GM12878 (cell line): Measurements from ENCODE around the gene TMEM217. TPM values are rescaled to one million over a fixed set of nuclear protein-coding genes. Genes with fewer than 3 reads are reported as not detected.
A peak's percentile ranks its signal among the peaks of the same experiment; 100 is the strongest.
"Not testable (repeated sequence)": the region's sequence is repeated elsewhere in the genome, so short reads cannot be mapped to it uniquely, and the experiment has no call there.

ENCODE experiments used
- ATAC-seq: fragments of 200-7000 bp; cut with Tn5 transposase; 3 replicates; pipeline ENCODE4 v1.9.1; 2020; ENCODE audit warnings: mild to moderate bottlenecking, moderate library complexity
- BruUV-seq: library from RNA; stranded (reverse); fragments of 400-500 nt; replicated peaks from 2 replicates; lab custom pipeline; 2021; lab: Mats Ljungman, UMichigan
- CTCF ChIA-PET: fragments of 300-600 bp; sonication (Branson Sonifier 250); formaldehyde crosslinking; extraction: SDS; loops from one replicate; lab custom pipeline; 2021; ENCODE audit warnings: inconsistent platforms; lab: Yijun Ruan, JAX
- POLR2A ChIA-PET: fragments of 350-600 bp; formaldehyde crosslinking; extraction: SDS; loops from one replicate; lab custom pipeline; 2021; ENCODE audit warnings: inconsistent platforms; lab: Charles Lee
- RAD21 ChIA-PET: fragments of 300-600 bp; sonication (Branson Sonifier 250); formaldehyde crosslinking; loops from one replicate; lab custom pipeline; 2023; ENCODE audit warnings: antibody characterized with exemption; ENCODE audit not compliant: unreplicated experiment; lab: Charles Lee
- SMC1A ChIA-PET: fragments of 300-600 bp; sonication (Branson Sonifier 250); formaldehyde crosslinking; loops from one replicate; lab custom pipeline; 2023; ENCODE audit not compliant: unreplicated experiment, uncharacterized antibody; lab: Charles Lee
- DNase-seq: peaks from one replicate; pipeline ENCODE4 v3.0.0-alpha.2; 2011; ENCODE audit warnings: low read depth, low spot score
- FAIRE-seq: peaks from 3 replicates; lab custom pipeline; 2011; peaks lifted over from hg19 to GRCh38; lab: Jason Lieb, UNC
- H2AFZ ChIP-seq: 2 replicates; pipeline ENCODE4 v1.6.0; 2011; ENCODE audit warnings: low read depth, low read length, control low read depth; ENCODE audit not compliant: control insufficient read depth
- H3K27ac ChIP-seq: 2 replicates; pipeline ENCODE4 v1.5.1; 2011; ENCODE audit warnings: control low read depth; ENCODE audit not compliant: control insufficient read depth, insufficient read depth
- H3K27me3 ChIP-seq, 2 experiments: replicated peaks in 1 of 2; 2 replicates each; pipeline versions ENCODE4 v1.6.0 to v1.6.1; 2011; ENCODE audit warnings: low read length in 1 of 2; ENCODE audit not compliant: control insufficient read depth in 2 of 2, insufficient read depth in 2 of 2
- H3K36me3 ChIP-seq, 2 experiments: 2 replicates each; pipeline ENCODE4 v1.5.1; 2011; ENCODE audit warnings: low read length in 1 of 2; ENCODE audit not compliant: control insufficient read depth in 2 of 2, insufficient read depth in 2 of 2
- H3K4me1 ChIP-seq: 2 replicates; pipeline ENCODE4 v1.6.1; 2011; ENCODE audit warnings: mild to moderate bottlenecking, low read length, moderate library complexity, mixed read lengths; ENCODE audit not compliant: control insufficient read depth, insufficient read depth
- H3K4me2 ChIP-seq: 2 replicates; pipeline ENCODE4 v1.6.0; 2011; ENCODE audit warnings: control low read depth; ENCODE audit not compliant: control insufficient read depth, insufficient read depth
- H3K4me3 ChIP-seq: fragments of 200-600 bp; sonication (generic); 2 replicates; pipeline ENCODE4 v1.5.1; 2016
- H3K79me2 ChIP-seq: 2 replicates; pipeline ENCODE4 v1.6.0; 2011; ENCODE audit warnings: low read length; ENCODE audit not compliant: control insufficient read depth, insufficient read depth
- H3K9ac ChIP-seq: 2 replicates; pipeline ENCODE4 v1.8.0; 2011; ENCODE audit warnings: low read length, control low read depth, mixed read lengths; ENCODE audit not compliant: control insufficient read depth, insufficient read depth
- H3K9me3 ChIP-seq: replicated peaks from 3 replicates; pipeline ENCODE4 v1.5.1; 2011; ENCODE audit warnings: mild to moderate bottlenecking, low read length; ENCODE audit not compliant: control insufficient read depth, insufficient read depth
- H4K20me1 ChIP-seq: 2 replicates; pipeline ENCODE4 v1.6.0; 2011; ENCODE audit not compliant: control insufficient read depth, insufficient read depth
- NR2F1 ChIP-seq: fragments of 450-650 bp; conservative IDR thresholded peaks from 2 replicates; pipeline ENCODE4 v1.6.1; 2017; ENCODE audit warnings: mild to moderate bottlenecking
- SIN3A ChIP-seq: IDR thresholded peaks from 2 replicates; pipeline ENCODE4 v1.6.1; 2012; ENCODE audit warnings: low read depth, low read length, improper control_type of control experiment
- SUZ12 ChIP-seq: fragments of 200-600 bp; sonication (generic); IDR thresholded peaks from one replicate; pipeline ENCODE4 v1.6.1; 2018; ENCODE audit warnings: antibody characterized with exemption, mild to moderate bottlenecking; ENCODE audit not compliant: unreplicated experiment
- ZNF207 ChIP-seq: fragments of 450-650 bp; IDR thresholded peaks from 2 replicates; pipeline ENCODE4 v1.6.1; 2014; ENCODE audit warnings: antibody characterized with exemption, mild to moderate bottlenecking, borderline replicate concordance
- WGBS: methylation state at CpG from one replicate; pipeline ENCODE4 v1.1.6; 2016; ENCODE audit warnings: low lambda C conversion rate; ENCODE audit not compliant: insufficient replicate concordance, insufficient coverage; ENCODE audit errors: missing lambda C conversion rate; 5-methylcytosine and 5-hydroxymethylcytosine counted together
- in situ Hi-C: fragments of 300-500 bp; cut with MboI; formaldehyde crosslinking; loops from 9 replicates; pipeline ENCODE4 v1.14.3; 2018; ENCODE audit warnings: mixed read lengths
- intact Hi-C: fragments of 100-400 bp; cut with micrococcal nuclease; formaldehyde crosslinking; loops from one replicate; pipeline ENCODE4 v1.14.2; 2022; ENCODE audit not compliant: unreplicated experiment
- polyA plus RNA-seq, 11 experiments: library from polyadenylated mRNA; depleted of rRNA in 4 of 11; unstranded in 6 of 11; stranded (reverse) in 5 of 11; fragments of >200 nt; fragmentation: Nextera tagmentation in 4 of 11; fragmentation: Illumina TruSeq in 1 of 11; extraction: Ambion mirVana in 4 of 11; extraction: Trizol in 1 of 11; gene quantifications; 1 replicate in 1 of 11; 2 replicates in 10 of 11; pipeline versions ENCODE4 v1.2.1 to v1.2.3, GENCODE V29; 2011 to 2016; ENCODE audit warnings: inconsistent platforms in 2 of 11, missing spikeins in 2 of 11, low read depth in 1 of 11
- total RNA-seq, 4 experiments: library from RNA; depleted of rRNA in 3 of 4; stranded (reverse); fragments of >200 nt in 3 of 4; fragmentation: Illumina TruSeq in 1 of 4; extraction: Trizol in 1 of 4; gene quantifications; 2 replicates each; pipeline versions ENCODE4 v1.2.1 to v1.2.3, GENCODE V29; 2013 to 2021
- TF ChIP-seq, protein P1 (sequence below): fragments of 450-650 bp; IDR thresholded peaks from 2 replicates; pipeline ENCODE4 v1.6.1; 2018; ENCODE audit warnings: mild to moderate bottlenecking, low read depth, moderate library complexity; ENCODE audit not compliant: partially characterized antibody
- TF ChIP-seq, protein P2 (sequence below): IDR thresholded peaks from 2 replicates; pipeline ENCODE4 v1.6.1; 2012; ENCODE audit warnings: mild to moderate bottlenecking, low read depth, low read length

TMEM217 gene
- total and polyA plus RNA-seq, 10 of the 15 experiments (the other 5 are each of a cell fraction or from before 2014, with no cell fraction given): 1.3 to 4.5 (median 2.3) TPM

DNA sequence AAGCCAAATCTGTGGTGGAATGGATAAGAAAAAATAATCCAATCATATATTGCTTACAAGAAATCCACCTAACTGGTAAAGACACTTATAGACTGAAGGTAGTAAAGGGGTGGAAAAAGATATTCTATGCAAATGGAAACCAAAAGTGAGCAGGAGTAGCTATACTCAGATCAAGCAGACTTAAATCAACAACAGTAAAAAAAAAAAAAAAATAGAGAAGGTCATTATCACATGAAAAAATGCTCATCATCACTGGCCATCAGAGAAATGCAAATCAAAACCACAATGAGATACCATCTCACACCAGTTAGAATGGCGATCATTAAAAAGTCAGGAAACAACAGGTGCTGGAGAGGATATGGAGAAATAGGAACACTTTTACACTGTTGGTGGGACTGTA, 63.1 kb downstream of the TMEM217 start:
- in situ Hi-C loops, H3K9ac ChIP-seq, H3K4me2 ChIP-seq, BruUV-seq, DNase-seq, H4K20me1 ChIP-seq, intact Hi-C loops, H3K36me3 ChIP-seq, H3K4me3 ChIP-seq, H3K4me1 ChIP-seq, H2AFZ ChIP-seq, FAIRE-seq, H3K27me3 ChIP-seq, H3K9me3 ChIP-seq, H3K79me2 ChIP-seq, H3K27ac ChIP-seq: not testable (repeated sequence)
- CTCF ChIA-PET: interaction anchor here (1.0 to 3.6 kb wide), 6 partner anchors 14 to 177 kb away, joined by 3 to 18 read pairs (median 7); no protein-coding TSS in a partner anchor
- POLR2A ChIA-PET: interaction anchor here (0.6 to 1.0 kb wide), 5 partner anchors 18 to 228 kb away, joined by 3 to 6 read pairs (median 4); no protein-coding TSS in a partner anchor
- RAD21 ChIA-PET: interaction anchor here (1.6 to 1.8 kb wide), 2 partner anchors 23 to 143 kb away, joined by 4 to 6 read pairs; no protein-coding TSS in a partner anchor
- SMC1A ChIA-PET: interaction anchor here (1.0 to 1.2 kb wide), 2 partner anchors 17 to 177 kb away, joined by 3 to 6 read pairs; no protein-coding TSS in a partner anchor
- WGBS: 100% methylated on average over 1 of the region's 1 CpG
- ATAC-seq: peak; percentile 54

DNA sequence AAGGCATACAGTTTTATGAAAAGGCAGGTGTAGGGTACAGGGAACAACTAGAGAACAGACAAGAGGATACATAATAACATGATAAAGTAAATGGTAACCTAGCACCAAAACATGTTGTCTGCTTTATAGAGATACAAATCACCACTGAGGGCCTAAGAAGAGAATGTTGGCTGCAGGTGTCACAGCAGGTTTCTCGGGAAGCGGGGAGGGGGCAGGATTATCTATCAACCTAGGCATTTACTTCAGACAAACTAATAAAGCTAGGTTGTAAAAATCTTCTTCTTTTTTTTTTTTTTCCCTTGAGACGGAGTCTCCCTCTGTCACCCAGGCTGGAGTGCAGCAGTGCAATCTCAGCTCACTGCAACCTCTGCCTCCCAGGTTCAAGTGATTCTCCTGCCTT, 65.3 kb downstream of the TMEM217 start:
- Histone ChIP-seq H3K4me3 (no peak overlapping the region), H3K27me3 (no peaks in the 10 kb centered on the region), H3K4me2 (no peak overlapping the region), H3K36me3 (no peaks in the 10 kb centered on the region), H3K27ac (no peak overlapping the region), H3K9me3 (no peaks in the 10 kb centered on the region), H3K79me2 (no peaks in the 10 kb centered on the region), H2AFZ (no peak overlapping the region), H3K9ac (no peak overlapping the region), H3K4me1 (no peaks in the 10 kb centered on the region; the same call in 1 of the 2 replicates), H4K20me1 (no peaks in the 10 kb centered on the region)
- intact Hi-C loops: no loop called here
- ChIA-PET POLR2A (interaction anchor here (0.6 kb wide), 1 partner anchor 32 kb away, joined by 3 read pairs; no protein-coding TSS in a partner anchor), CTCF (interaction anchor here (2.4 to 3.6 kb wide), 2 partner anchors 18 to 174 kb away, joined by 8 to 18 read pairs; no protein-coding TSS in a partner anchor), SMC1A (interaction anchor here (1.6 kb wide), 1 partner anchor 21 kb away, joined by 3 read pairs; no protein-coding TSS in a partner anchor), RAD21 (interaction anchor here (0.6 kb wide), 1 partner anchor 23 kb away, joined by 3 read pairs; no protein-coding TSS in a partner anchor)
- FAIRE-seq (no peak), DNase-seq (no peak), ATAC-seq (no peak)
- 82% methylated on average over 3 of the region's 3 CpGs for WGBS
- in situ Hi-C loops: no loop called here
- no TSS peak for BruUV-seq
- TF ChIP-seq SUZ12 (no peak), NR2F1 (no peak), ZNF207 (no peak), SIN3A (no peak)
- TF ChIP-seq, protein P1, sequence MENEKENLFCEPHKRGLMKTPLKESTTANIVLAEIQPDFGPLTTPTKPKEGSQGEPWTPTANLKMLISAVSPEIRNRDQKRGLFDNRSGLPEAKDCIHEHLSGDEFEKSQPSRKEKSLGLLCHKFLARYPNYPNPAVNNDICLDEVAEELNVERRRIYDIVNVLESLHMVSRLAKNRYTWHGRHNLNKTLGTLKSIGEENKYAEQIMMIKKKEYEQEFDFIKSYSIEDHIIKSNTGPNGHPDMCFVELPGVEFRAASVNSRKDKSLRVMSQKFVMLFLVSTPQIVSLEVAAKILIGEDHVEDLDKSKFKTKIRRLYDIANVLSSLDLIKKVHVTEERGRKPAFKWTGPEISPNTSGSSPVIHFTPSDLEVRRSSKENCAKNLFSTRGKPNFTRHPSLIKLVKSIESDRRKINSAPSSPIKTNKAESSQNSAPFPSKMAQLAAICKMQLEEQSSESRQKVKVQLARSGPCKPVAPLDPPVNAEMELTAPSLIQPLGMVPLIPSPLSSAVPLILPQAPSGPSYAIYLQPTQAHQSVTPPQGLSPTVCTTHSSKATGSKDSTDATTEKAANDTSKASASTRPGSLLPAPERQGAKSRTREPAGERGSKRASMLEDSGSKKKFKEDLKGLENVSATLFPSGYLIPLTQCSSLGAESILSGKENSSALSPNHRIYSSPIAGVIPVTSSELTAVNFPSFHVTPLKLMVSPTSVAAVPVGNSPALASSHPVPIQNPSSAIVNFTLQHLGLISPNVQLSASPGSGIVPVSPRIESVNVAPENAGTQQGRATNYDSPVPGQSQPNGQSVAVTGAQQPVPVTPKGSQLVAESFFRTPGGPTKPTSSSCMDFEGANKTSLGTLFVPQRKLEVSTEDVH: no peak
- TF ChIP-seq, protein P2, sequence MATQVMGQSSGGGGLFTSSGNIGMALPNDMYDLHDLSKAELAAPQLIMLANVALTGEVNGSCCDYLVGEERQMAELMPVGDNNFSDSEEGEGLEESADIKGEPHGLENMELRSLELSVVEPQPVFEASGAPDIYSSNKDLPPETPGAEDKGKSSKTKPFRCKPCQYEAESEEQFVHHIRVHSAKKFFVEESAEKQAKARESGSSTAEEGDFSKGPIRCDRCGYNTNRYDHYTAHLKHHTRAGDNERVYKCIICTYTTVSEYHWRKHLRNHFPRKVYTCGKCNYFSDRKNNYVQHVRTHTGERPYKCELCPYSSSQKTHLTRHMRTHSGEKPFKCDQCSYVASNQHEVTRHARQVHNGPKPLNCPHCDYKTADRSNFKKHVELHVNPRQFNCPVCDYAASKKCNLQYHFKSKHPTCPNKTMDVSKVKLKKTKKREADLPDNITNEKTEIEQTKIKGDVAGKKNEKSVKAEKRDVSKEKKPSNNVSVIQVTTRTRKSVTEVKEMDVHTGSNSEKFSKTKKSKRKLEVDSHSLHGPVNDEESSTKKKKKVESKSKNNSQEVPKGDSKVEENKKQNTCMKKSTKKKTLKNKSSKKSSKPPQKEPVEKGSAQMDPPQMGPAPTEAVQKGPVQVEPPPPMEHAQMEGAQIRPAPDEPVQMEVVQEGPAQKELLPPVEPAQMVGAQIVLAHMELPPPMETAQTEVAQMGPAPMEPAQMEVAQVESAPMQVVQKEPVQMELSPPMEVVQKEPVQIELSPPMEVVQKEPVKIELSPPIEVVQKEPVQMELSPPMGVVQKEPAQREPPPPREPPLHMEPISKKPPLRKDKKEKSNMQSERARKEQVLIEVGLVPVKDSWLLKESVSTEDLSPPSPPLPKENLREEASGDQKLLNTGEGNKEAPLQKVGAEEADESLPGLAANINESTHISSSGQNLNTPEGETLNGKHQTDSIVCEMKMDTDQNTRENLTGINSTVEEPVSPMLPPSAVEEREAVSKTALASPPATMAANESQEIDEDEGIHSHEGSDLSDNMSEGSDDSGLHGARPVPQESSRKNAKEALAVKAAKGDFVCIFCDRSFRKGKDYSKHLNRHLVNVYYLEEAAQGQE: no peak
